ENCODE measurements around the gene NAPSA.

GRCh38 chr19:50380751-50381151 lies 15.3 kb upstream of the NAPSA start:
- TF ChIP-seq RXRA (IDR thresholded peaks at IDR 0.05; ENCODE audit: insufficient read depth, low read depth, low read length) (no peak), EP300 (IDR thresholded peaks at IDR 0.05; ENCODE audit: borderline replicate concordance in 1 of 2, low read depth in 2 of 2, low read length in 2 of 2) (no peak), CREB1 (IDR thresholded peaks at IDR 0.05) (no peak), EZH2 (IDR thresholded peaks at IDR 0.05; ENCODE audit: low read depth, low read length, severe bottlenecking) (no peak), KDM1A (IDR thresholded peaks at IDR 0.05; ENCODE audit: borderline replicate concordance, low read length) (no peak), POLR2A (IDR thresholded peaks at IDR 0.05; ENCODE audit: control extremely low read depth in 1 of 2, low read depth in 2 of 2, low read length in 2 of 2) (no peak), POLR2AphosphoS5 (IDR thresholded peaks at IDR 0.05; ENCODE audit: low read depth, low read length) (no peak)
- TF ChIP-seq, protein P1, sequence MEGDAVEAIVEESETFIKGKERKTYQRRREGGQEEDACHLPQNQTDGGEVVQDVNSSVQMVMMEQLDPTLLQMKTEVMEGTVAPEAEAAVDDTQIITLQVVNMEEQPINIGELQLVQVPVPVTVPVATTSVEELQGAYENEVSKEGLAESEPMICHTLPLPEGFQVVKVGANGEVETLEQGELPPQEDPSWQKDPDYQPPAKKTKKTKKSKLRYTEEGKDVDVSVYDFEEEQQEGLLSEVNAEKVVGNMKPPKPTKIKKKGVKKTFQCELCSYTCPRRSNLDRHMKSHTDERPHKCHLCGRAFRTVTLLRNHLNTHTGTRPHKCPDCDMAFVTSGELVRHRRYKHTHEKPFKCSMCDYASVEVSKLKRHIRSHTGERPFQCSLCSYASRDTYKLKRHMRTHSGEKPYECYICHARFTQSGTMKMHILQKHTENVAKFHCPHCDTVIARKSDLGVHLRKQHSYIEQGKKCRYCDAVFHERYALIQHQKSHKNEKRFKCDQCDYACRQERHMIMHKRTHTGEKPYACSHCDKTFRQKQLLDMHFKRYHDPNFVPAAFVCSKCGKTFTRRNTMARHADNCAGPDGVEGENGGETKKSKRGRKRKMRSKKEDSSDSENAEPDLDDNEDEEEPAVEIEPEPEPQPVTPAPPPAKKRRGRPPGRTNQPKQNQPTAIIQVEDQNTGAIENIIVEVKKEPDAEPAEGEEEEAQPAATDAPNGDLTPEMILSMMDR (IDR thresholded peaks at IDR 0.05; ENCODE audit: control extremely low read depth in 1 of 3, insufficient read depth in 1 of 3, low read depth in 1 of 3, low read length in 3 of 3) = no peak
- TF ChIP-seq, protein P2, sequence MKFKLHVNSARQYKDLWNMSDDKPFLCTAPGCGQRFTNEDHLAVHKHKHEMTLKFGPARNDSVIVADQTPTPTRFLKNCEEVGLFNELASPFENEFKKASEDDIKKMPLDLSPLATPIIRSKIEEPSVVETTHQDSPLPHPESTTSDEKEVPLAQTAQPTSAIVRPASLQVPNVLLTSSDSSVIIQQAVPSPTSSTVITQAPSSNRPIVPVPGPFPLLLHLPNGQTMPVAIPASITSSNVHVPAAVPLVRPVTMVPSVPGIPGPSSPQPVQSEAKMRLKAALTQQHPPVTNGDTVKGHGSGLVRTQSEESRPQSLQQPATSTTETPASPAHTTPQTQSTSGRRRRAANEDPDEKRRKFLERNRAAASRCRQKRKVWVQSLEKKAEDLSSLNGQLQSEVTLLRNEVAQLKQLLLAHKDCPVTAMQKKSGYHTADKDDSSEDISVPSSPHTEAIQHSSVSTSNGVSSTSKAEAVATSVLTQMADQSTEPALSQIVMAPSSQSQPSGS (IDR thresholded peaks at IDR 0.05; ENCODE audit: low read length) = no peak
- TF ChIP-seq, protein P3, sequence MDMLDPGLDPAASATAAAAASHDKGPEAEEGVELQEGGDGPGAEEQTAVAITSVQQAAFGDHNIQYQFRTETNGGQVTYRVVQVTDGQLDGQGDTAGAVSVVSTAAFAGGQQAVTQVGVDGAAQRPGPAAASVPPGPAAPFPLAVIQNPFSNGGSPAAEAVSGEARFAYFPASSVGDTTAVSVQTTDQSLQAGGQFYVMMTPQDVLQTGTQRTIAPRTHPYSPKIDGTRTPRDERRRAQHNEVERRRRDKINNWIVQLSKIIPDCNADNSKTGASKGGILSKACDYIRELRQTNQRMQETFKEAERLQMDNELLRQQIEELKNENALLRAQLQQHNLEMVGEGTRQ (IDR thresholded peaks at IDR 0.05; ENCODE audit: low read length) = no peak

Data from H1 (cell line).